GF-D8 (cell line): ENCODE data around the gene KCNMB3.
A peak's percentile ranks its signal among the peaks of the same experiment; 100 is the strongest.
"Not testable (repeated sequence)": the region's sequence is repeated elsewhere in the genome, so short reads cannot be mapped to it uniquely, and the experiment has no call there.

Experiments
- DNase-seq: peaks from one replicate; lab custom pipeline; 2025; lab: John Stamatoyannopoulos, UW

The KCNMB3 gene

DNA sequence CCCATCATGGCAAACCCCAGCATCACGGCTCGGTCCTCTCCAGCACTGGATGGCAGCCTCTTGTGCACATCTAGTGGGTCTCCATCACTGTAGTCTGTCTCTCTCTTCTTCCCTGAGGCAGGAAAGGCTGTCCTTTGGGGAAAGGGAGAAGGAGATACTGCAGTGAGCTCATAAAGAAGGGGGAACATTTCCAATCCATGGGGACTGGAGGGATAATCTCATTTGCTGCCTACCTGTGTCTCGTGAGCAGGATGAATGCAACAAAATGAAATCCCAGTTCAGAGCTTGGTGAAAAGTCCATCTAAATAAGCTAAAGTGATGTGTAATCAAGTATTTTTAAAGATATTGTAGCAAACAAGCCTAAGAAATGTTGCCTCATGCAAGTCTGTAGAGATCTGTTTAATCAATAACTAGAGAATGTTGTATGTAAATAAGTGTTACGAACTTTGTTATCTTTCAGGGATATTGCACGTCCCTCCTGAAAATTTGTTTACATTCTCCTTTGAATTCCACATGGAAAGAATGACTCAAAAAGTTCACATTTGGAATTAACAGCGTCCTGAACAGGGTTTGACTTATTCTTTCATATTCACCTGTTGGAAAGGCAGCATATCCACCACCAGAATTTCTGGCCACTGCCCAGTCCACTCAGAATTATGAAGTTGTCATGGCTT, at the start of gene KCNMB3:
Gene KCNMB3 (minus strand): TSS at position 312 of the 674 bp plus-strand sequence. CDS start 124 bp downstream, at position 188.
- no peak for DNase-seq

DNA sequence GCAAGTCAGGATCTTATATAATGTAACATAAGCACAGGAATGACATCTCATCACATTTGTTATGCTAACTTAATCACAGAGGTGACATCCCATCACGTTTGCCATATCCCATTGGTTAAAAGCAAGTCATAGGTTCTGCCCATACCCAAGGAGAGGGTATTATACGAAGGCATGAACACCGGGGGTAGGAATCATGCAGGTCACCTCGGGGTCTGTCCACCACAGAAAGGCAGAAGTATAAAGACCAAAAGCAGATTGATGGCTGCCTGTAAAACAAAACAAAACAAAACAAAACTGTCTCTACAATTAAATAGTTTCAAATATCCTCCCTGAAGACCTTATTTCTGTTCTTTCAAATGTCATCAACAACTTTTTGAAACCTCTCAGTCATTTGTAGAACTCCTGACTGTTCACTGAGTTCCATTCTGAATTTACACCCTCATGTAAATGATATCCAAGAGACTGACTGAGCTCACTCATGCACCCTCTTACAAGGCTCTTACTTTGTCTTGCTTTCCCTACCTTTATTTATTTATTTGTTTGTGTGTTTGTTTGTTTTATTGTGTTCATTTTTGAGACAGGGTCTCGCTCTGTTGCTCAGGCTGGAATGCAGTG, 49.2 kb upstream of the KCNMB3 start:
- DNase-seq = no peak

DNA sequence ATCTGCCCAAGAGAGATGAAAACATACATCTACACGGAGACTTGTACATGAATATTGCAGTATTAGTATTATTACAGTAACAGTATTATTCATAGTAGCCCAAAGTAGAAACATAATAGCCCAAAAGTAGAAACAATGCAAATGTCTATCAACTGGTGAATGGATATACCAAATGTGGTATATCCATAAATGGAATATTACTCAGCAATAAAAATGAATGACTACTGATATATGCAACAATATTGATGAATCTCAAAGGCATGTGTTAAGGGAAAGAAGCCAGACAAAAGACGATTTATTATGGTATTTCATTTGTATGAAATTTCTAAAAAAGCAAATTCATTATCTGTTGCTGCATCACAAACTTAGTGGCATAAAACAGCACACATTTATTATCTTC, 48.4 kb upstream of the KCNMB3 start:
- DNase-seq = no peak

GRCh38 chr3:179297971-179298725, 47.2 kb upstream of the KCNMB3 start:
- DNase-seq = no peak

- DNase-seq = no peak
These were observed 41.5 kb upstream of the KCNMB3 start for GRCh38 chr3:179292450-179292849.

DNA sequence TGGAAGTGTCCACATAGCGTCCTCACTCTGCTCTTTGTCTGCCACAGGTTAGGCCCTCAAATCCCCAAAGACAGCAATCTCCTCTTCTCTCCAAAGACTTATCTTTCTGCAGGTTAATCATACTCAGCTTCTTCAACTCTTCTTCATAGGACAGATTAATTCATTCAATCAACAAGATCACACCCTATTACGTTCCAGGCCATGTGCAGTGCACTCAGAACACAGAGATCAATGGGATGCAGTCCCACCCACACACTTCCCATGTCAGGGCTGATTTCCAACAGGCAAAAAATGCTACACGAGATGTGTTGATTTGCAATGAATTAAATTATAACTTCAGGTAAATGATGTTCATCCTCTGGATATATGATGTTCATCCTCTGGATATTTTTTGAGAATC, 38.4 kb upstream of the KCNMB3 start:
- no peak for DNase-seq

- DNase-seq = no peak
These were observed 37.9 kb upstream of the KCNMB3 start for GRCh38 chr3:179288845-179289244.

GRCh38 chr3:179286331-179286730, 35.4 kb upstream of the KCNMB3 start:
- DNase-seq = no peak

GRCh38 chr3:179281825-179282224, 30.9 kb upstream of the KCNMB3 start:
- no peak for DNase-seq

DNA sequence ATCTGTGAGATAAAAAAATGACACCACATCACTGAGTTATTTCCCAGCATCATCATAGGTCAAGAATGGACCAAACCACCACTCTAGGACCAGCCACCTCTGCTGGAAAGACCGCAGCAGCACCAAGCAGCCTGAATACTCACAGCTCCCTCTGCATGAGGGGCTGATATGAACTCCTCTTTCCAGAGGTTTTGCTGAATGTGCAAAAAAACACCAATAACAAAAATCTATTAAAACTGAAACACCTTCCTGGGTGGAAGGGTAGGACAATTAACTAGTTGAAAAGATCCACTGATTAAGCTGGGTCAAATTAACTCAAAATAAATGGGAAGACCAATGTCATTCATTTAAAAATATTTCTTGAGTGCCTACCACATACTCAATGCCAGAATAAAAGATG, 28.9 kb upstream of the KCNMB3 start:
- no peak for DNase-seq

DNA sequence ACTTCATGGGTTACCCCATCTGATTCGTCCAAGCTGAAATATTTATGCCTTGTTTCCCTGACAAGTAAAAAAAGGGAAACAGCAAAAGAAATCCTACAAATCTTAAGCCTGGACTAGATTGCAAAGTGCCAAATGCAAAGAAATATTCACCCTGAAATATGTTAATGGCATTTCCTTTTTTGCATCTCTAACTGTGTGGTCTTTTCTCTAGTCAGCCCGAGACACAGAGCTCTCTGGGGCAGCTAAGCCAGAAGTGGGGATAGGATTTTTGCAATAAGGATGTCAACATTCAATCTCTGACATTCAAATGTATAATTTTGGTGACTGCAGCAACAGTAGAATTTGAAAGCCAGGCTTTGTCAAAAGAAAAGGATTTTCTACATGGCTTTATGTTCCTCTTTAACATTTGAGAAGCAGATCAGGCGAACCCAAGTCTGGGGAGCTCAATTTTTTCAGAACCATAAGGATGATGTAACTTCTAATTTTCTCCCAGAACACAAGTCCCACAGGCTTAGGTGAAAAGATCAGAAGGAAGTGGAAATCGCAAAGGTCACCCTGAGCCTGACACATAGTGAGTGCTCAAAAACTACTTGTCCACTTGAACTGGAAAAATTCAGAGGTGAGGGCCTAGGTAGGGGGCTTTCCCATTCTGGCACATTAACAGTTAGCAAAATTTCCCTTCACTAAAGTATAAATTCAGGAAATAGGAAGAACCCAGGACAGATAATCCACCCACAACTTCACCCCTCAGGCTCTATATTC, 28.2 kb upstream of the KCNMB3 start:
- no peak for DNase-seq

DNA sequence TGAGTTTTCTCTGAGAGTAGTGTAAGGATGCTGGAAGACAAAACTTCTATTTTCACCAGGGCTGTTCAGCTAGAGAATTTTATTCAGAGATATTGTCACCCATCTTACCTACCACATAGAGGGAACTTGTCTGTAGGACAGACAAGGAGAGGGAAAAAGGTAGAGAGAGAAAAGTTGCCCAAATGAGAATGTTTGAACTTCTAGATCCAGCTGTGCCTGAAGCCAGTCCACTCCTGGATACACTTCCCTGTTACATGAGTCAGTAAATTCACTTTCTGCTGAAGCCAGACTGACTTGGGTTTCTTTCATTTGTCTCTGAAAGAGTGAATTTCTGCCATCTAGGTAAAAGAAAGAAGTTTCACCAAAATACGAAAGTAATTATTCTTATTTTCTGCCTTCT, 27.2 kb upstream of the KCNMB3 start:
- no peak for DNase-seq

- DNase-seq = no peak
These were observed 25.8 kb upstream of the KCNMB3 start for GRCh38 chr3:179276743-179277142.

GRCh38 chr3:179276001-179276400, 25.1 kb upstream of the KCNMB3 start:
- DNase-seq = no peak

GRCh38 chr3:179274434-179274833, 23.5 kb upstream of the KCNMB3 start:
- not testable (repeated sequence) for DNase-seq

GRCh38 chr3:179272385-179272784, 21.5 kb upstream of the KCNMB3 start:
- DNase-seq = no peak

- DNase-seq = no peak
These were observed 18.3 kb upstream of the KCNMB3 start for GRCh38 chr3:179269152-179269707.

DNA sequence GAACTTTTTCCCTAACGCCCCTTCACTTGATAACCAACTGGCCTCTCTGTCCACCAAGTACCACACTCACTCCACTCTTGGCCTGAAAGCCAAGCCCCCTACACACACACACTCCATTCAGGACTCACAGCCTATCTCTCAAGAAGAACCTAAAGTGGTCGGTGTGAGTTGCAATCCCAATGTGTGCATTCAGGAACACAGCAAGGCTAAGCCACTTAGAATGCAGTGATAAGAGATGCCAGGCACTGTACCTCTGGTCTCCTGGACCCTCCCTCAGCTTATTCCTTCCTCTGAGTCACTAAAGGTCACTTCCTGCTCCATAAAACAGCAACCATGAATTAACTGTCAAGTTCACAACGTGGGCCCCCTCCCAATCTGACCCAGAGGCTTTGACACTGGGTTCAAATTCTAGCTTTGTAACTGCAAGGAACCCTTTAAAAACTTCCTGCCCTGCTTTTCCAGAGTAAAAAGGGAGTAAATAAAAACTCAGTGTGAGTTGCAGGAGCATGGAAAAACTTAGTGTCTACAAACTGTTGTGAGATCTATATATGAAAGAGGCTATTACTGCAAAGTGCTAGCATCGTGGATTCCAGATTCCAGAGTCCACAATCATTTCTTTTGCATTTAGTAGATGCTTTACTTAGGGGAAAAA, 17.6 kb upstream of the KCNMB3 start:
- no peak for DNase-seq

DNA sequence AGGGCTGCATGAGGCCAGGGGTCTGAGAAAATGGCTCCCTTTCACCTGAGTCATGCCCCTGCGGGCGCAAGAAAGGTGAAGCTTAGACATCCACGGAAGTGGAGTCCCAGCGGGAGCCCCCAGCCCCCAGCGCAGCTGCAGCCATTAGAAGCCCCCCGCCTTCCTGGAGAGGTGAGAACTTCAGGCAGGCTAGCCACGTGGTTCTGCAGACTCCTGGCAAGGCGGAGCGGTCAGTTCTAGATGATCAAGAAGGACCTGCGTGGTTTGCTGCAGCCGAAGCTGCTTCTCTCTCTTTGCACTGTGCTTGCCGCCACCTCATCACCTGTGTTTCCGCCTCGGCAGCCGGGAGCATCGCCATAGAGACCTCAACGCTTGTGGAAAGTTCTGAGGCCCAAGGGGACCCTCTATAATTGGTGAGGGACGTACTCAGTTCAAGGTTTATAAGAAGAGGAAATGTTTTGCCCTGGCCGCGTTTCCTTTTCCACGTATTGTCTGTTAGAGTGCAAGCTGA, 15.8 kb upstream of the KCNMB3 start:
- DNase-seq = peak; percentile 20

- no peak for DNase-seq
These were observed 15.0 kb upstream of the KCNMB3 start for GRCh38 chr3:179265875-179266274.

DNA sequence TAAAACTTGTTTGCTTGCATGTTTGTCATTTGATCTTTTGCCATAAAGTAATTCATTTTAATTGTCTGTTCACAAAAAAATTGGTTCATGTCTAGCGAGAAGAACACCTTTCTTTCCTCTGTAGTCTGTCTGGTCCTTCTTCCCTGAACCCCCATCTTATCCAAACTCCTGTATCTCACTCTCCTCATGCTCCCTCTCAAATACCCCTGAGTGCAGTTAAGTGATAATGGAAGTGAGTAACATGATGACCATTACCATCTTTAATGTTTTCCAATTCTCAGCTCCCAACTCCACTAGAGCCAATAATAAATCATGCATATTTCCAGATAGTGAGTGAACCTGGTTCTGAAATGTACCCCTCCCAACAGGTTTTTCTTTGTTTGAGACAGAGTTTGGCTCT, 14.2 kb upstream of the KCNMB3 start:
- DNase-seq = no peak
